Measurements from ENCODE around the gene C2orf72. TPM values are rescaled to one million over a fixed set of nuclear protein-coding genes. Genes with fewer than 3 reads are reported as not detected.
A peak's percentile ranks its signal among the peaks of the same experiment; 100 is the strongest.

Gene C2orf72
- total and polyA plus RNA-seq, 2 experiments from 2014 or later = 86.9 to 112 TPM

- peak overlapping the region; percentile 86 for H3K27ac ChIP-seq
- H3K36me3 ChIP-seq (replicated peaks; ENCODE audit: insufficient read depth, low read depth) = no peaks in the 10 kb centered on the region
- no peaks in the 10 kb centered on the region for H3K27me3 ChIP-seq
- no peaks in the 10 kb centered on the region for H4K20me1 ChIP-seq (ENCODE audit: insufficient read depth, poor library complexity, severe bottlenecking)
- no peaks in the 10 kb centered on the region for H3K9me2 ChIP-seq (replicated peaks; ENCODE audit: insufficient read depth)
- no peak overlapping the region for H2AFZ ChIP-seq
- no peaks in the 10 kb centered on the region for H3K79me2 ChIP-seq
- peak overlapping the region; percentile 70 for H3K4me2 ChIP-seq
- no peaks in the 10 kb centered on the region for H3K9me3 ChIP-seq (ENCODE audit: low read depth)
- peaks cover 40% of the 10 kb centered on the region for H3K4me1 ChIP-seq (ENCODE audit: insufficient read depth)
- no peak overlapping the region for H3K4me3 ChIP-seq
- no peak for DNase-seq (ENCODE audit: low spot score)
- WGBS (ENCODE audit: low lambda C conversion rate, missing lambda C conversion rate) = 78% methylated on average over 12 of the region's 12 CpGs
- TF ChIP-seq EZH2phosphoT487 (IDR thresholded peaks at IDR 0.05; ENCODE audit: low read depth, severe bottlenecking, unreplicated experiment) = no peak
- TF ChIP-seq, protein P1, sequence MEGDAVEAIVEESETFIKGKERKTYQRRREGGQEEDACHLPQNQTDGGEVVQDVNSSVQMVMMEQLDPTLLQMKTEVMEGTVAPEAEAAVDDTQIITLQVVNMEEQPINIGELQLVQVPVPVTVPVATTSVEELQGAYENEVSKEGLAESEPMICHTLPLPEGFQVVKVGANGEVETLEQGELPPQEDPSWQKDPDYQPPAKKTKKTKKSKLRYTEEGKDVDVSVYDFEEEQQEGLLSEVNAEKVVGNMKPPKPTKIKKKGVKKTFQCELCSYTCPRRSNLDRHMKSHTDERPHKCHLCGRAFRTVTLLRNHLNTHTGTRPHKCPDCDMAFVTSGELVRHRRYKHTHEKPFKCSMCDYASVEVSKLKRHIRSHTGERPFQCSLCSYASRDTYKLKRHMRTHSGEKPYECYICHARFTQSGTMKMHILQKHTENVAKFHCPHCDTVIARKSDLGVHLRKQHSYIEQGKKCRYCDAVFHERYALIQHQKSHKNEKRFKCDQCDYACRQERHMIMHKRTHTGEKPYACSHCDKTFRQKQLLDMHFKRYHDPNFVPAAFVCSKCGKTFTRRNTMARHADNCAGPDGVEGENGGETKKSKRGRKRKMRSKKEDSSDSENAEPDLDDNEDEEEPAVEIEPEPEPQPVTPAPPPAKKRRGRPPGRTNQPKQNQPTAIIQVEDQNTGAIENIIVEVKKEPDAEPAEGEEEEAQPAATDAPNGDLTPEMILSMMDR (IDR thresholded peaks at IDR 0.05; ENCODE audit: poor library complexity) = no peak
- no peak for TF ChIP-seq EZH2 (IDR thresholded peaks at IDR 0.05; ENCODE audit: borderline replicate concordance)
These were observed 12.1 kb downstream of the C2orf72 start for GRCh38 chr2:231049286-231050017.

DNA sequence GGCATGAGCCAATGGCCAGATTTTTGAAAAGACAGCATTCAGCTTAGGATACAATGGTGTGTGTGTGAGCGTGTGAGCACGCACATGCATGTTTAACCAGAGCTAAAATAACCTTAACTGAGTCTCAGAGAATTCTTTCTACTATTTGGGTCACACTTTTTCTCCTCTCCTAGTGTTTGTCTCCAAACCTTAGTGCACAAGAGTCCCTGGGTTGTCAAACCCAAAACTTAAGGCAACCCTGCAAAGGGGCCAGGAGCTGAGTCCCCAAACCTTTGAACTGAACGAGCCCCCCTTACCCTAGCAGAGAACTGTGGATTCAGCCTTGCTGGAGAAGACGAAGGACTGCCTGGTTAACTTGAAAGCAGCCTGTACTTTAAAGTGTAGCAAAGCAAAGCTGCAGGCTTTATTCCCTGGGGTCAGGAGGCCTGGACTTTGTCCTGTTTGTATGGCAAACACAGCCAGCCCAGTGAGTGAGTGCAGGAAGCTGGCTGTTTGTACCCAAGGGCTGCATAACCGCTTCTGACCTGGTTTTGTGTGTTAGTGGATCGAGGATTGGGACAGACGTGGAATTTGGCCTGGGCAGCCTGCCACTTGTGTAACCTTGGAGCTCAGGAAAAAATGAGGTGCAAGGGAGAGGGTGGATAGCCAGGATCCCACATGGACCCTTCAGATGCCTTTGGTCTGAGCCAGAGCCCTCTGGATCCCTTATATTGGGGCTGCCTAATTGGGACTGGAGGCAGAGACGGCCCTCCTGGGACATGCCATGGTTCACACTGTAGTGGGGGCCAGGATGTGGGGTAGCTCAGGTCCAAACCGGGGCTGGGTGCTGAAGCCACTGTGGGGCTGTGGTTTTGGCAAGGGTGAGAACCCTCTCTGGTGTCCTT lies 12.9 kb downstream of the C2orf72 start:
- peak; percentile 84 for DNase-seq (ENCODE audit: low spot score)
- Histone ChIP-seq H3K4me3 (no peak overlapping the region), H4K20me1 (ENCODE audit: insufficient read depth, poor library complexity, severe bottlenecking) (no peaks in the 10 kb centered on the region), H3K4me1 (ENCODE audit: insufficient read depth) (peaks cover 40% of the 10 kb centered on the region), H3K36me3 (replicated peaks; ENCODE audit: insufficient read depth, low read depth) (no peaks in the 10 kb centered on the region), H3K4me2 (peak overlapping the region; percentile 70), H3K79me2 (no peaks in the 10 kb centered on the region), H3K9me3 (ENCODE audit: low read depth) (no peaks in the 10 kb centered on the region), H3K9me2 (replicated peaks; ENCODE audit: insufficient read depth) (no peaks in the 10 kb centered on the region), H3K27ac (peak overlapping the region; percentile 86), H3K27me3 (no peaks in the 10 kb centered on the region), H2AFZ (no peak overlapping the region)
- TF ChIP-seq EZH2 (IDR thresholded peaks at IDR 0.05; ENCODE audit: borderline replicate concordance) (no peak), EZH2phosphoT487 (IDR thresholded peaks at IDR 0.05; ENCODE audit: low read depth, severe bottlenecking, unreplicated experiment) (no peak)
- TF ChIP-seq, protein P1 (IDR thresholded peaks at IDR 0.05; ENCODE audit: poor library complexity) = no peak
- WGBS (ENCODE audit: low lambda C conversion rate, missing lambda C conversion rate) = 26% methylated on average over 9 of the region's 9 CpGs

DNA sequence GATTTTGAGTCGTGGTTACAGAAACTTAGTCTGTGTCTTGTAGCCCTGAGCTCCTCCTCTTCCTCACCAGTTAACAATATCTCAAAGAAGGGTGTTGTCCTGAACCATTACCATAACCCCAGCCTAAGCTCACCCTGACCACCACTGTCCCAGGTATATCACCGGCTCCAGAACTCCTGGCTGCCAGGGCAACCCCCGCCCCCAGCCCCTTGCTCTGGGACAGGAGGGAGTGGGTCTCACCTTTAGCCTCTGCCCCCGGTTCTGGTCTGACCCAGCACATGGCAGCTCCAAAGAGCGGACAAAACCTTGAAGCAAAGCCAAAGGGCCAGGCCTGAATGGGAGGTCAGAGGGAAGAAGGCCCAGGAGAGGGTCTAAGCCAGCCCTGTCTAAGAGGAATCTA lies 13.8 kb downstream of the C2orf72 start:
- H3K9me3 ChIP-seq (ENCODE audit: low read depth) = no peaks in the 10 kb centered on the region
- H4K20me1 ChIP-seq (ENCODE audit: insufficient read depth, poor library complexity, severe bottlenecking) = no peaks in the 10 kb centered on the region
- peak overlapping the region; percentile 59 for H3K4me2 ChIP-seq
- no peaks in the 10 kb centered on the region for H3K27me3 ChIP-seq
- no peak overlapping the region for H2AFZ ChIP-seq
- H3K4me1 ChIP-seq (ENCODE audit: insufficient read depth) = peaks cover 40% of the 10 kb centered on the region
- no peaks in the 10 kb centered on the region for H3K36me3 ChIP-seq (replicated peaks; ENCODE audit: insufficient read depth, low read depth)
- WGBS (ENCODE audit: low lambda C conversion rate, missing lambda C conversion rate) = 78% methylated on average over 5 of the region's 5 CpGs
- H3K9me2 ChIP-seq (replicated peaks; ENCODE audit: insufficient read depth) = no peaks in the 10 kb centered on the region
- TF ChIP-seq EZH2phosphoT487 (IDR thresholded peaks at IDR 0.05; ENCODE audit: low read depth, severe bottlenecking, unreplicated experiment) (no peak), EZH2 (IDR thresholded peaks at IDR 0.05; ENCODE audit: borderline replicate concordance) (no peak)
- TF ChIP-seq, protein P1 (IDR thresholded peaks at IDR 0.05; ENCODE audit: poor library complexity) = no peak
- H3K27ac ChIP-seq = peak overlapping the region; percentile 86
- no peak overlapping the region for H3K4me3 ChIP-seq
- no peaks in the 10 kb centered on the region for H3K79me2 ChIP-seq
- DNase-seq (ENCODE audit: low spot score) = no peak
